CD4-positive, alpha-beta T cell treated with Interleukin-6 at 100 ng/mL for 8 hours (primary cell): ENCODE data around the gene MCCC1.
"Not testable (repeated sequence)": the region's sequence is repeated elsewhere in the genome, so short reads cannot be mapped to it uniquely, and the experiment has no call there.

Experiments
- DNase-seq: peaks from one replicate; pipeline ENCODE4 v3.0.0-alpha.2; 2020; ENCODE audit warnings: mixed read lengths, low spot score

Gene MCCC1

GRCh38 chr3:183099026-183099837, at the start of gene MCCC1:
Gene MCCC1, minus strand, starts transcription at chr3:183099496. Its CDS starts 56 bp downstream, at chr3:183099440.
- peak; percentile 97 for DNase-seq

GRCh38 chr3:183148056-183148455, 48.8 kb upstream of the MCCC1 start:
- no peak for DNase-seq

GRCh38 chr3:183144363-183144762, 45.1 kb upstream of the MCCC1 start:
- no peak for DNase-seq

- DNase-seq, result no peak
These were observed 42.9 kb upstream of the MCCC1 start for GRCh38 chr3:183142199-183142598.

GRCh38 chr3:183134844-183135243, 35.5 kb upstream of the MCCC1 start:
- no peak for DNase-seq

GRCh38 chr3:183132409-183132808, 33.1 kb upstream of the MCCC1 start:
- no peak for DNase-seq

GRCh38 chr3:183131735-183132134, 32.4 kb upstream of the MCCC1 start:
- DNase-seq, result no peak

GRCh38 chr3:183131186-183131725, 32.0 kb upstream of the MCCC1 start:
- no peak for DNase-seq

GRCh38 chr3:183129243-183129642, 29.9 kb upstream of the MCCC1 start:
- DNase-seq, result no peak

GRCh38 chr3:183128709-183129108, 29.4 kb upstream of the MCCC1 start:
- no peak for DNase-seq

- no peak for DNase-seq
These were observed 24.6 kb upstream of the MCCC1 start for GRCh38 chr3:183123891-183124290.

GRCh38 chr3:183122257-183122932, 23.1 kb upstream of the MCCC1 start:
- peak; percentile 44 for DNase-seq

- no peak for DNase-seq
These were observed 21.4 kb upstream of the MCCC1 start for GRCh38 chr3:183120538-183121215.

GRCh38 chr3:183117056-183117455, 17.8 kb upstream of the MCCC1 start:
- no peak for DNase-seq

- peak; percentile 73 for DNase-seq
These were observed 16.8 kb upstream of the MCCC1 start for GRCh38 chr3:183116025-183116614.

- DNase-seq, result no peak
These were observed 15.3 kb upstream of the MCCC1 start for GRCh38 chr3:183114384-183115178.

- not testable (repeated sequence) for DNase-seq
These were observed 10.6 kb upstream of the MCCC1 start for GRCh38 chr3:183109847-183110246.

- DNase-seq, result no peak
These were observed 9.2 kb upstream of the MCCC1 start for GRCh38 chr3:183108470-183108869.

- no peak for DNase-seq
These were observed 8.7 kb upstream of the MCCC1 start for GRCh38 chr3:183108001-183108449.

GRCh38 chr3:183107372-183107771, 8.1 kb upstream of the MCCC1 start:
- DNase-seq, result not testable (repeated sequence)

GRCh38 chr3:183106635-183107034, 7.3 kb upstream of the MCCC1 start:
- DNase-seq, result no peak
